ENCODE results near the gene SLC27A3. TPM values are rescaled to one million over a fixed set of nuclear protein-coding genes. Genes with fewer than 3 reads are reported as not detected.

The SLC27A3 gene
- total RNA-seq, 1 donor from 2014 or later = 10.8 TPM

- H3K36me3 Mint-ChIP-seq (ENCODE audit: unreplicated experiment) = no peaks in the 10 kb centered on the region
- peaks cover 2% of the 10 kb centered on the region for H3K27me3 Mint-ChIP-seq (ENCODE audit: unreplicated experiment)
- no peaks in the 10 kb centered on the region for H3K9me3 Mint-ChIP-seq (ENCODE audit: unreplicated experiment)
- peaks cover 11% of the 10 kb centered on the region for H3K4me1 Mint-ChIP-seq (ENCODE audit: low read depth, unreplicated experiment)
- no peak for TF ChIP-seq CTCF (IDR thresholded peaks at IDR 0.05; ENCODE audit: partially characterized antibody, unreplicated experiment)
- H3K4me3 Mint-ChIP-seq (ENCODE audit: unreplicated experiment) = no peak overlapping the region
- no peak for DNase-seq
- no peak overlapping the region for H3K27ac Mint-ChIP-seq (ENCODE audit: unreplicated experiment)
These were observed 41.2 kb upstream of the SLC27A3 start for GRCh38 chr1:153733970-153734369.

GRCh38 chr1:153734396-153735089 is 40.7 kb upstream of the SLC27A3 start:
- no peak for DNase-seq
- Mint-ChIP-seq H3K4me3 (ENCODE audit: unreplicated experiment) (no peak overlapping the region), H3K27me3 (ENCODE audit: unreplicated experiment) (peaks cover 2% of the 10 kb centered on the region), H3K36me3 (ENCODE audit: unreplicated experiment) (no peaks in the 10 kb centered on the region), H3K9me3 (ENCODE audit: unreplicated experiment) (no peaks in the 10 kb centered on the region), H3K4me1 (ENCODE audit: low read depth, unreplicated experiment) (peaks cover 6% of the 10 kb centered on the region), H3K27ac (ENCODE audit: unreplicated experiment) (no peak overlapping the region)
- no peak for TF ChIP-seq CTCF (IDR thresholded peaks at IDR 0.05; ENCODE audit: partially characterized antibody, unreplicated experiment)

- H3K9me3 Mint-ChIP-seq (ENCODE audit: unreplicated experiment) = no peaks in the 10 kb centered on the region
- no peak overlapping the region for H3K4me3 Mint-ChIP-seq (ENCODE audit: unreplicated experiment)
- TF ChIP-seq CTCF (IDR thresholded peaks at IDR 0.05; ENCODE audit: partially characterized antibody, unreplicated experiment) = no peak
- peaks cover 4% of the 10 kb centered on the region for H3K4me1 Mint-ChIP-seq (ENCODE audit: low read depth, unreplicated experiment)
- H3K27ac Mint-ChIP-seq (ENCODE audit: unreplicated experiment) = no peak overlapping the region
- no peak for DNase-seq
- no peaks in the 10 kb centered on the region for H3K27me3 Mint-ChIP-seq (ENCODE audit: unreplicated experiment)
- H3K36me3 Mint-ChIP-seq (ENCODE audit: unreplicated experiment) = no peaks in the 10 kb centered on the region
These were observed 40.2 kb upstream of the SLC27A3 start for GRCh38 chr1:153735090-153735420.

GRCh38 chr1:153741986-153742385 is 33.2 kb upstream of the SLC27A3 start:
- Mint-ChIP-seq H3K9me3 (ENCODE audit: unreplicated experiment) (peaks cover 1% of the 10 kb centered on the region), H3K36me3 (ENCODE audit: unreplicated experiment) (no peaks in the 10 kb centered on the region), H3K27me3 (ENCODE audit: unreplicated experiment) (no peaks in the 10 kb centered on the region), H3K4me3 (ENCODE audit: unreplicated experiment) (no peak overlapping the region), H3K4me1 (ENCODE audit: low read depth, unreplicated experiment) (peaks cover 5% of the 10 kb centered on the region), H3K27ac (ENCODE audit: unreplicated experiment) (no peak overlapping the region)
- no peak for TF ChIP-seq CTCF (IDR thresholded peaks at IDR 0.05; ENCODE audit: partially characterized antibody, unreplicated experiment)
- no peak for DNase-seq

- Mint-ChIP-seq H3K27ac (ENCODE audit: unreplicated experiment) (no peak overlapping the region), H3K27me3 (ENCODE audit: unreplicated experiment) (no peaks in the 10 kb centered on the region), H3K36me3 (ENCODE audit: unreplicated experiment) (no peaks in the 10 kb centered on the region), H3K4me3 (ENCODE audit: unreplicated experiment) (no peak overlapping the region), H3K4me1 (ENCODE audit: low read depth, unreplicated experiment) (peaks cover 5% of the 10 kb centered on the region), H3K9me3 (ENCODE audit: unreplicated experiment) (peaks cover 1% of the 10 kb centered on the region)
- TF ChIP-seq CTCF (IDR thresholded peaks at IDR 0.05; ENCODE audit: partially characterized antibody, unreplicated experiment) = no peak
- DNase-seq = no peak
These were observed 32.6 kb upstream of the SLC27A3 start for GRCh38 chr1:153742411-153743142.

Measured in glutamatergic neuron (in vitro differentiated cells).